GF-D8 (cell line): ENCODE measurements around the gene TRPM2.
"Not testable (repeated sequence)": the region's sequence is repeated elsewhere in the genome, so short reads cannot be mapped to it uniquely, and the experiment has no call there.

ENCODE experiments used
- DNase-seq: peaks from one replicate; lab custom pipeline; 2025; lab: John Stamatoyannopoulos, UW

TRPM2 gene

GRCh38 chr21:44335266-44336059 is 18.0 kb upstream of the TRPM2 start:
- DNase-seq, result no peak

- DNase-seq, result no peak
Observed at GRCh38 chr21:44337449-44337848, 16.0 kb upstream of the TRPM2 start.

- DNase-seq, result peak; percentile 50
Observed at GRCh38 chr21:44337941-44338895, 15.2 kb upstream of the TRPM2 start.

- peak; percentile 92 for DNase-seq
Observed at GRCh38 chr21:44338971-44339910, 14.2 kb upstream of the TRPM2 start, which contains the start of gene CFAP410. Gene CFAP410, minus strand, starts transcription at chr21:44339390. Its CDS starts 196 bp downstream, at chr21:44339194.

GRCh38 chr21:44341726-44342458 is 11.5 kb upstream of the TRPM2 start:
- DNase-seq, result not testable (repeated sequence)

GRCh38 chr21:44342981-44343380 is 10.4 kb upstream of the TRPM2 start:
- not testable (repeated sequence) for DNase-seq

- no peak for DNase-seq
Observed at GRCh38 chr21:44344541-44345183, 8.8 kb upstream of the TRPM2 start.

GRCh38 chr21:44345495-44345894 is 7.9 kb upstream of the TRPM2 start:
- DNase-seq, result no peak

- no peak for DNase-seq
Observed at GRCh38 chr21:44347911-44348451, 5.4 kb upstream of the TRPM2 start.

GRCh38 chr21:44348861-44349260 is 4.6 kb upstream of the TRPM2 start:
- DNase-seq, result no peak

- DNase-seq, result no peak
Observed at GRCh38 chr21:44349416-44349846, 4.0 kb upstream of the TRPM2 start.

GRCh38 chr21:44349847-44350772 is 3.3 kb upstream of the TRPM2 start:
- no peak for DNase-seq

- no peak for DNase-seq
Observed at GRCh38 chr21:44350773-44351481, 2.5 kb upstream of the TRPM2 start.

- no peak for DNase-seq
Observed at GRCh38 chr21:44351535-44352252, 1.7 kb upstream of the TRPM2 start.

- no peak for DNase-seq
Observed at GRCh38 chr21:44352253-44352860, 1.1 kb upstream of the TRPM2 start.

GRCh38 chr21:44354001-44354405 is 582 bp downstream of the TRPM2 start:
- peak; percentile 96 for DNase-seq
